ENCODE measurements around the gene KCNT2.
A peak's percentile ranks its signal among the peaks of the same experiment; 100 is the strongest.
"Not testable (repeated sequence)": the region's sequence is repeated elsewhere in the genome, so short reads cannot be mapped to it uniquely, and the experiment has no call there.

KCNT2 gene

GRCh38 chr1:196608390-196609369 is at the start of gene KCNT2:
KCNT2 (minus strand) TSS chr1:196608440; CDS start chr1:196608309, 131 bp downstream.
- peak; percentile 2 for DNase-seq

- no peak for DNase-seq
Observed at GRCh38 chr1:196655494-196655893, 47.3 kb upstream of the KCNT2 start.

- no peak for DNase-seq
Observed at GRCh38 chr1:196655071-196655470, 46.8 kb upstream of the KCNT2 start.

GRCh38 chr1:196654271-196654670 is 46.0 kb upstream of the KCNT2 start:
- no peak for DNase-seq

- no peak for DNase-seq
Observed at GRCh38 chr1:196651637-196652215, 43.5 kb upstream of the KCNT2 start, which contains the start of gene CFH. CFH (plus strand) TSS chr1:196652043; CDS start chr1:196652118, 75 bp downstream.

- DNase-seq, result no peak
Observed at GRCh38 chr1:196651079-196651478, 42.8 kb upstream of the KCNT2 start.

GRCh38 chr1:196650403-196650802 is 42.2 kb upstream of the KCNT2 start:
- no peak for DNase-seq

GRCh38 chr1:196649990-196650389 is 41.8 kb upstream of the KCNT2 start:
- no peak for DNase-seq

GRCh38 chr1:196640976-196641375 is 32.7 kb upstream of the KCNT2 start:
- no peak for DNase-seq

- DNase-seq, result not testable (repeated sequence)
Observed at GRCh38 chr1:196639291-196639690, 31.1 kb upstream of the KCNT2 start.

- DNase-seq, result no peak
Observed at GRCh38 chr1:196638466-196638865, 30.2 kb upstream of the KCNT2 start.

GRCh38 chr1:196637606-196638005 is 29.4 kb upstream of the KCNT2 start:
- DNase-seq, result no peak

- no peak for DNase-seq
Observed at GRCh38 chr1:196628838-196629237, 20.6 kb upstream of the KCNT2 start.

GRCh38 chr1:196623079-196623478 is 14.8 kb upstream of the KCNT2 start:
- no peak for DNase-seq

- DNase-seq, result no peak
Observed at GRCh38 chr1:196619721-196620120, 11.5 kb upstream of the KCNT2 start.

GRCh38 chr1:196611873-196612272 is 3.6 kb upstream of the KCNT2 start:
- no peak for DNase-seq

- no peak for DNase-seq
Observed at GRCh38 chr1:196609370-196609737, 1.1 kb upstream of the KCNT2 start.

- no peak for DNase-seq
Observed at GRCh38 chr1:196607981-196608380, 259 bp downstream of the KCNT2 start.

- no peak for DNase-seq
Observed at GRCh38 chr1:196603651-196604050, 4.6 kb downstream of the KCNT2 start.

- DNase-seq, result no peak
Observed at GRCh38 chr1:196598942-196599748, 9.1 kb downstream of the KCNT2 start.

GRCh38 chr1:196594700-196595099 is 13.5 kb downstream of the KCNT2 start:
- no peak for DNase-seq

- DNase-seq, result no peak
Observed at GRCh38 chr1:196593955-196594354, 14.3 kb downstream of the KCNT2 start.

- DNase-seq, result no peak
Observed at GRCh38 chr1:196590959-196591358, 17.3 kb downstream of the KCNT2 start.
